ENCODE results near the gene DONSON. TPM values are rescaled to one million over a fixed set of nuclear protein-coding genes. Genes with fewer than 3 reads are reported as not detected.
"Not testable (repeated sequence)": the region's sequence is repeated elsewhere in the genome, so short reads cannot be mapped to it uniquely, and the experiment has no call there.

Gene DONSON
- total RNA-seq, 1 experiment from 2014 or later: 35.3 TPM

GRCh38 chr21:33634254-33634653 lies 45.8 kb upstream of the DONSON start:
- no peak for TF ChIP-seq CTCF (conservative IDR thresholded peaks at IDR 0.05)
- Histone ChIP-seq H3K9ac (ENCODE audit: extremely low read depth, insufficient read length, low read length) (no peak overlapping the region), H3K27me3 (ENCODE audit: insufficient read depth, low read length) (no peaks in the 10 kb centered on the region), H3K9me3 (ENCODE audit: control insufficient read depth, low read depth, low read length) (no peaks in the 10 kb centered on the region), H2BK20ac (ENCODE audit: low read depth, low read length, poor library complexity, severe bottlenecking) (no peak overlapping the region), H2BK120ac (ENCODE audit: low read depth, low read length, poor library complexity, severe bottlenecking) (no peak overlapping the region), H3K56ac (ENCODE audit: insufficient read length, low read depth, low read length) (no peak overlapping the region), H3K14ac (ENCODE audit: insufficient read depth, low read length) (no peak overlapping the region), H3K4ac (ENCODE audit: low read depth, low read length) (no peak overlapping the region), H3K23me2 (ENCODE audit: insufficient read length, low read depth, low read length, poor library complexity, severe bottlenecking) (no peaks in the 10 kb centered on the region), H3K79me2 (ENCODE audit: insufficient read depth, low read length) (no peaks in the 10 kb centered on the region), H2BK15ac (ENCODE audit: low read depth, low read length) (no peak overlapping the region), H3K27ac (ENCODE audit: insufficient read length, low read depth, low read length) (no peak overlapping the region), H2BK12ac (ENCODE audit: insufficient read length, low read depth, low read length) (no peak overlapping the region), H3K18ac (ENCODE audit: insufficient read length, low read depth, low read length) (no peak overlapping the region), H3K79me1 (ENCODE audit: insufficient read depth, low read depth, low read length, poor library complexity, severe bottlenecking) (no peaks in the 10 kb centered on the region), H2BK5ac (ENCODE audit: insufficient read length, low read length) (no peak overlapping the region), H4K8ac (replicated peaks; ENCODE audit: insufficient read length, low read depth, low read length) (no peak overlapping the region), H2AFZ (ENCODE audit: low read length) (no peak overlapping the region), H2AK5ac (ENCODE audit: insufficient read length, low read length) (no peak overlapping the region), H3K23ac (ENCODE audit: insufficient read length, low read depth, low read length) (no peak overlapping the region), H3K4me2 (ENCODE audit: insufficient read depth, insufficient read length, low read length) (no peak overlapping the region), H4K5ac (ENCODE audit: insufficient read length, low read depth, low read length) (no peak overlapping the region), H4K91ac (ENCODE audit: insufficient read length, low read depth, low read length) (no peak overlapping the region), H3K4me1 (ENCODE audit: insufficient read depth, low read length) (no peaks in the 10 kb centered on the region), H4K20me1 (ENCODE audit: control insufficient read depth, insufficient read depth, insufficient read length) (no peaks in the 10 kb centered on the region), H3T11ph (ENCODE audit: low read length) (no peak overlapping the region)
- DNase-seq: no peak
- no peaks in the 10 kb centered on the region for H3K27me3 Mint-ChIP-seq (ENCODE audit: low read depth)
- no peak overlapping the region for H3K4me3 Mint-ChIP-seq
- no peak overlapping the region; a peak in 1 of 7 replicates for H3K27ac Mint-ChIP-seq
- H3K4me1 Mint-ChIP-seq: peaks cover 7 to 15% of the 10 kb centered on the region in 2 experiments
- H3K36me3 Mint-ChIP-seq (ENCODE audit: insufficient read depth in 1 of 3, low read depth in 3 of 3): peaks cover 14 to 26% (median 18%) of the 10 kb centered on the region in 3 experiments
- peaks cover 4 to 5% of the 10 kb centered on the region in 2 experiments; a peak in 4 of 5 replicates for H3K9me3 Mint-ChIP-seq
- WGBS (ENCODE audit: extremely low coverage, insufficient read length, low lambda C conversion rate): no CpG with 5 or more reads among the region's 2 CpGs

GRCh38 chr21:33626151-33626550 lies 37.7 kb upstream of the DONSON start:
- H4K91ac ChIP-seq (ENCODE audit: insufficient read length, low read depth, low read length); H2AK5ac ChIP-seq (ENCODE audit: insufficient read length, low read length); H2AFZ ChIP-seq (ENCODE audit: low read length); H3K23me2 ChIP-seq (ENCODE audit: insufficient read length, low read depth, low read length, poor library complexity, severe bottlenecking); H3K23ac ChIP-seq (ENCODE audit: insufficient read length, low read depth, low read length); H4K5ac ChIP-seq (ENCODE audit: insufficient read length, low read depth, low read length); H3K4me3 Mint-ChIP-seq; H3K56ac ChIP-seq (ENCODE audit: insufficient read length, low read depth, low read length); H2BK5ac ChIP-seq (ENCODE audit: insufficient read length, low read length); H3K9me3 ChIP-seq (ENCODE audit: control insufficient read depth, low read depth, low read length); H2BK15ac ChIP-seq (ENCODE audit: low read depth, low read length); H3K79me2 ChIP-seq (ENCODE audit: insufficient read depth, low read length); H2BK120ac ChIP-seq (ENCODE audit: low read depth, low read length, poor library complexity, severe bottlenecking); H3K27me3 ChIP-seq (ENCODE audit: insufficient read depth, low read length); H3K79me1 ChIP-seq (ENCODE audit: insufficient read depth, low read depth, low read length, poor library complexity, severe bottlenecking); H3K4ac ChIP-seq (ENCODE audit: low read depth, low read length); H3K9ac ChIP-seq (ENCODE audit: extremely low read depth, insufficient read length, low read length); H4K20me1 ChIP-seq (ENCODE audit: control insufficient read depth, insufficient read depth, insufficient read length); H3K9me3 Mint-ChIP-seq; H3K27ac ChIP-seq (ENCODE audit: insufficient read length, low read depth, low read length); H2BK20ac ChIP-seq (ENCODE audit: low read depth, low read length, poor library complexity, severe bottlenecking); DNase-seq; H3K27ac Mint-ChIP-seq; H3K14ac ChIP-seq (ENCODE audit: insufficient read depth, low read length); H4K8ac ChIP-seq (replicated peaks; ENCODE audit: insufficient read length, low read depth, low read length); H3K4me1 ChIP-seq (ENCODE audit: insufficient read depth, low read length); H3T11ph ChIP-seq (ENCODE audit: low read length); H3K4me2 ChIP-seq (ENCODE audit: insufficient read depth, insufficient read length, low read length); H2BK12ac ChIP-seq (ENCODE audit: insufficient read length, low read depth, low read length); H3K18ac ChIP-seq (ENCODE audit: insufficient read length, low read depth, low read length); H3K27me3 Mint-ChIP-seq (ENCODE audit: low read depth): not testable (repeated sequence)
- no CpG with 5 or more reads among the region's 7 CpGs for WGBS (ENCODE audit: extremely low coverage, insufficient read length, low lambda C conversion rate)
- peaks cover 16 to 34% (median 31%) of the 10 kb centered on the region in 3 experiments for H3K36me3 Mint-ChIP-seq (ENCODE audit: insufficient read depth in 1 of 3, low read depth in 3 of 3)
- peaks cover 15 to 16% of the 10 kb centered on the region in 2 experiments for H3K4me1 Mint-ChIP-seq

All from H9 (cell line).